ENCODE measurements around the gene AKNAD1. TPM values are rescaled to one million over a fixed set of nuclear protein-coding genes. Genes with fewer than 3 reads are reported as not detected.
A peak's percentile ranks its signal among the peaks of the same experiment; 100 is the strongest.

Gene AKNAD1
- total RNA-seq, 2 experiments from 2014 or later = not detected

GRCh38 chr1:108878160-108878469 is 21.2 kb upstream of the AKNAD1 start:
- DNase-seq (no peak), ATAC-seq (no peak)
- POLR2A ChIA-PET = interaction anchor here (1.0 kb wide), 1 partner anchor 14 kb away, joined by 3 read pairs; no protein-coding TSS in a partner anchor
- peaks cover 16% of the 10 kb centered on the region for H3K27me3 Mint-ChIP-seq
- no peak overlapping the region for H3K27ac Mint-ChIP-seq
- CTCF ChIA-PET = interaction anchor here (2.5 kb wide), 1 partner anchor 50 kb away, joined by 11 read pairs; no protein-coding TSS in a partner anchor
- H3K36me3 Mint-ChIP-seq (ENCODE audit: low read depth) = no peaks in the 10 kb centered on the region
- peak overlapping the region; percentile 86 for H3K4me3 Mint-ChIP-seq
- H3K9me3 Mint-ChIP-seq = no peaks in the 10 kb centered on the region
- no peak for TF ChIP-seq CTCF (IDR thresholded peaks at IDR 0.05)
- peaks cover 6% of the 10 kb centered on the region for H3K4me1 Mint-ChIP-seq (ENCODE audit: low read depth)
- intact Hi-C loops (cut with micrococcal nuclease) = no loop called here

GRCh38 chr1:108877348-108878159 is 20.7 kb upstream of the AKNAD1 start:
- H3K36me3 Mint-ChIP-seq (ENCODE audit: low read depth) = no peaks in the 10 kb centered on the region
- no peaks in the 10 kb centered on the region for H3K9me3 Mint-ChIP-seq
- H3K4me1 Mint-ChIP-seq (ENCODE audit: low read depth) = peaks cover 6% of the 10 kb centered on the region
- ATAC-seq (no peak), DNase-seq (peak; percentile 7)
- no peak for TF ChIP-seq CTCF (IDR thresholded peaks at IDR 0.05)
- H3K27me3 Mint-ChIP-seq = peaks cover 16% of the 10 kb centered on the region
- intact Hi-C loops (cut with micrococcal nuclease) = no loop called here
- POLR2A ChIA-PET = interaction anchor here (1.0 kb wide), 1 partner anchor 14 kb away, joined by 3 read pairs; no protein-coding TSS in a partner anchor
- peak overlapping the region; percentile 48 for H3K27ac Mint-ChIP-seq
- peak overlapping the region; percentile 86 for H3K4me3 Mint-ChIP-seq
- CTCF ChIA-PET = interaction anchor here (2.5 kb wide), 1 partner anchor 49 kb away, joined by 11 read pairs; no protein-coding TSS in a partner anchor

DNA sequence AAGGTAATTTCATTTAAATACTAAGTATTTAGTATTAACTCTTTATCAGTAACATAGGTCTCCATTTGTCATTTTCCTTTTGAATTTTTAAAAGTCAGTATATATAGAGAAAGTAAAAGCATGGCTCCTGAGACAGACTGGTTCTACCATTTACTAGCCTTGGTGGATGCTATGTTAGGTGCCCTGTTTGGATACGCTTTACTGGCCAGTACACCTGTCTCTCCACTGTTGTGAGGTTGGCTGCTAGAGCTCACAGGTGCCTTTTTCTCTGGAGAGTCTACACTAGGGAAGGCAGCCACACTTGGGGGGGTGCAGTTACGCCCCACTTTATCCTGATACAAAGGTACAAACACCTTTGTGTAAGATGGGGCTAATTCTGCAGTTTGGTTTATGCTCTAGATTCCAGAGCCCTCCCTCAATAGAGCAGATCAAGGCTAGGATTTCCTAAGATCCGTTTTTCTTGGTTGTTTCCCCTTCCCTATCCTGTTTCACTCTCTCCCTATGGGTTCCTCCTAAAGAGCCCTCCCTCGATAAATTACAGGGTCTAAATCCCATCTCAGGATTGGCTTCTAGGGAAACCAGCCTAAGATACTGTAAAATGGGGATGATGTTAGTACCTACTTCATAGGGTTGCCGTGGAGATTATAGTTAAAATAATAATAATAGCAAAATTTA is 14.3 kb upstream of the AKNAD1 start:
- H3K9me3 Mint-ChIP-seq = no peaks in the 10 kb centered on the region
- ChIA-PET POLR2A (interaction anchor here (0.7 kb wide), 1 partner anchor 113 kb away, joined by 3 read pairs; no protein-coding TSS in a partner anchor), CTCF (interaction anchor here (1.0 to 2.4 kb wide), 2 partner anchors 26 to 45 kb away, joined by 3 to 7 read pairs; no protein-coding TSS in a partner anchor)

GRCh38 chr1:108865316-108865910 is 8.5 kb upstream of the AKNAD1 start:
- no peak overlapping the region for H3K4me3 Mint-ChIP-seq
- H3K27ac Mint-ChIP-seq = no peak overlapping the region
- DNase-seq (no peak), ATAC-seq (no peak)
- H3K4me1 Mint-ChIP-seq (ENCODE audit: low read depth) = peaks cover 2% of the 10 kb centered on the region
- no peaks in the 10 kb centered on the region for H3K36me3 Mint-ChIP-seq (ENCODE audit: low read depth)
- intact Hi-C loops (cut with micrococcal nuclease) = no loop called here
- no peaks in the 10 kb centered on the region for H3K9me3 Mint-ChIP-seq
- ChIA-PET CTCF (interaction anchor here (1.2 to 1.5 kb wide), 3 partner anchors 12 to 37 kb away, joined by 3 to 6 read pairs (median 3); no protein-coding TSS in a partner anchor), POLR2A (no interaction called here)
- TF ChIP-seq CTCF (IDR thresholded peaks at IDR 0.05) = no peak
- peaks cover 14% of the 10 kb centered on the region for H3K27me3 Mint-ChIP-seq

More for the DNA sequence above, 14.3 kb upstream of the AKNAD1 start:
- Mint-ChIP-seq H3K36me3 (ENCODE audit: low read depth) (no peaks in the 10 kb centered on the region), H3K4me3 (no peak overlapping the region), H3K4me1 (ENCODE audit: low read depth) (no peaks in the 10 kb centered on the region), H3K27me3 (peaks cover 12% of the 10 kb centered on the region), H3K27ac (no peak overlapping the region)
- intact Hi-C loops (cut with micrococcal nuclease) = no loop called here
- ATAC-seq (no peak), DNase-seq (no peak)
- TF ChIP-seq CTCF (IDR thresholded peaks at IDR 0.05) = no peak

All from activated CD8-positive, alpha-beta T cell treated with anti-CD3 and anti-CD28 coated beads for 36 hours (primary cell).